GM12878 (cell line): ENCODE measurements around the gene SLC19A3.

Experiments used
- CEBPB ChIP-seq, 2 experiments: fragments of 150-350 bp in 1 of 2; IDR thresholded peaks; 2 replicates each; pipeline ENCODE4 v1.6.1; 2012 to 2014; ENCODE audit warnings: low read depth in 2 of 2, low read length in 2 of 2, borderline replicate concordance in 1 of 2, inconsistent platforms in 1 of 2
- CTCF ChIP-seq, 3 experiments: IDR thresholded peaks in 2 of 3; conservative IDR thresholded peaks in 1 of 3; 2 replicates each; pipeline ENCODE4 v1.5.1; 2011; ENCODE audit warnings: low read depth in 3 of 3, low read length in 3 of 3, mild to moderate bottlenecking in 3 of 3, control low read depth in 2 of 3, moderate library complexity in 2 of 3, inconsistent platforms in 1 of 3, mixed read lengths in 1 of 3; ENCODE audit not compliant: control insufficient read depth in 2 of 3, insufficient read depth in 1 of 3; ENCODE audit errors: extremely low read depth in 1 of 3
- EP300 ChIP-seq, 2 experiments: fragments of 150-350 bp in 1 of 2; IDR thresholded peaks; 2 replicates each; pipeline ENCODE4 v1.6.1; 2011 to 2012; ENCODE audit warnings: low read depth in 2 of 2, low read length in 2 of 2, borderline replicate concordance in 1 of 2, improper control_type of control experiment in 1 of 2, inconsistent platforms in 1 of 2; ENCODE audit not compliant: control insufficient read depth in 1 of 2
- ETV6 ChIP-seq, 2 experiments: fragments of 450-650 bp in 1 of 2; IDR thresholded peaks in 1 of 2; conservative IDR thresholded peaks in 1 of 2; 2 replicates each; pipeline ENCODE4 v1.6.1; 2014; ENCODE audit warnings: antibody characterized with exemption in 1 of 2, borderline replicate concordance in 1 of 2, low read depth in 1 of 2, mild to moderate bottlenecking in 1 of 2, moderate library complexity in 1 of 2
- KDM1A ChIP-seq: fragments of 200-600 bp; sonication (generic); IDR thresholded peaks from 2 replicates; pipeline ENCODE4 v1.6.1; 2016; ENCODE audit warnings: borderline replicate concordance
- MYB ChIP-seq: fragments of 150-350 bp; IDR thresholded peaks from 2 replicates; pipeline ENCODE4 v1.6.1; 2014; ENCODE audit warnings: mild to moderate bottlenecking, low read depth, low read length, borderline replicate concordance
- POLR2A ChIP-seq: IDR thresholded peaks from 2 replicates; pipeline ENCODE4 v1.6.1; 2011; ENCODE audit warnings: low read depth, mild to moderate bottlenecking, low read length
- STAT3 ChIP-seq: IDR thresholded peaks from 2 replicates; pipeline ENCODE4 v1.6.1; 2011; ENCODE audit warnings: low read depth, low read length, improper control_type of control experiment
- TAF1 ChIP-seq: IDR thresholded peaks from 2 replicates; pipeline ENCODE4 v1.6.1; 2011; ENCODE audit warnings: mild to moderate bottlenecking, low read depth, low read length, borderline replicate concordance
- ZNF384 ChIP-seq: IDR thresholded peaks from 2 replicates; pipeline ENCODE4 v1.6.1; 2012; ENCODE audit warnings: low read depth, mild to moderate bottlenecking, low read length, improper control_type of control experiment, borderline replicate concordance

- TF ChIP-seq CEBPB (IDR thresholded peaks at IDR 0.05; ENCODE audit: borderline replicate concordance in 1 of 2, low read depth in 2 of 2, low read length in 2 of 2), result no peak
- no peak for TF ChIP-seq ETV6 (conservative IDR thresholded peaks at IDR 0.05 in 1 of 2, IDR thresholded peaks at IDR 0.05 in 1 of 2; ENCODE audit: borderline replicate concordance in 1 of 2, low read depth in 1 of 2)
- TF ChIP-seq MYB, result no peak
- TF ChIP-seq CTCF (IDR thresholded peaks at IDR 0.05 in 2 of 3, conservative IDR thresholded peaks at IDR 0.05 in 1 of 3; ENCODE audit: control insufficient read depth in 2 of 3, extremely low read depth in 1 of 3, insufficient read depth in 1 of 3, low read depth in 3 of 3, low read length in 3 of 3), result no peak
- TF ChIP-seq POLR2A, result no peak
- no peak for TF ChIP-seq KDM1A
- no peak for TF ChIP-seq EP300 (IDR thresholded peaks at IDR 0.05; ENCODE audit: borderline replicate concordance in 1 of 2, control insufficient read depth in 1 of 2, low read depth in 2 of 2, low read length in 2 of 2)
- no peak for TF ChIP-seq ZNF384
- TF ChIP-seq TAF1, result no peak
- no peak for TF ChIP-seq STAT3
These were observed 83.6 kb downstream of the SLC19A3 start for GRCh38 chr2:227634201-227634600.
